Activated T-cell treated with anti-CD3 and anti-CD28 coated beads for 24 hours (primary cell): ENCODE results near the gene CHTOP.
A peak's percentile ranks its signal among the peaks of the same experiment; 100 is the strongest.
"Not testable (repeated sequence)": the region's sequence is repeated elsewhere in the genome, so short reads cannot be mapped to it uniquely, and the experiment has no call there.

Source experiments
- DNase-seq: peaks from one replicate; pipeline ENCODE4 v3.0.0-alpha.2; 2020; ENCODE audit warnings: low read depth

Gene CHTOP

GRCh38 chr1:153659175-153659534 lies 25.3 kb downstream of the CHTOP start:
- no peak for DNase-seq

- no peak for DNase-seq
These were observed 25.8 kb downstream of the CHTOP start for GRCh38 chr1:153659656-153660055.

GRCh38 chr1:153661111-153661708 lies 27.3 kb downstream of the CHTOP start:
- DNase-seq = no peak

GRCh38 chr1:153662269-153662668 lies 28.4 kb downstream of the CHTOP start:
- DNase-seq = no peak

GRCh38 chr1:153663211-153663610 lies 29.3 kb downstream of the CHTOP start:
- DNase-seq = no peak

GRCh38 chr1:153667439-153667838 lies 33.6 kb downstream of the CHTOP start:
- DNase-seq = no peak

GRCh38 chr1:153668672-153669071 lies 34.8 kb downstream of the CHTOP start:
- not testable (repeated sequence) for DNase-seq

GRCh38 chr1:153669606-153670005 lies 35.7 kb downstream of the CHTOP start:
- DNase-seq = no peak

- DNase-seq = no peak
These were observed 36.5 kb downstream of the CHTOP start for GRCh38 chr1:153670257-153670858.

- peak; percentile 93 for DNase-seq
These were observed 37.2 kb downstream of the CHTOP start, which contains the start of gene ILF2 for GRCh38 chr1:153670859-153671627. Gene ILF2 (minus strand): TSS chr1:153670993. CDS start chr1:153670922, 71 bp downstream.

- DNase-seq = peak; percentile 39
These were observed 37.9 kb downstream of the CHTOP start for GRCh38 chr1:153671628-153672353.

GRCh38 chr1:153673511-153673910 lies 39.6 kb downstream of the CHTOP start:
- no peak for DNase-seq

GRCh38 chr1:153677718-153678518 lies 44.1 kb downstream of the CHTOP start:
- DNase-seq = peak; percentile 26

GRCh38 chr1:153678519-153679336 lies 44.9 kb downstream of the CHTOP start, which contains the start of gene NPR1:
Gene NPR1 (plus strand): TSS chr1:153678688. CDS start chr1:153679109, 421 bp downstream.
- DNase-seq = no peak

GRCh38 chr1:153679337-153680119 lies 45.7 kb downstream of the CHTOP start:
- no peak for DNase-seq

GRCh38 chr1:153680120-153680403 lies 46.2 kb downstream of the CHTOP start:
- DNase-seq = no peak

GRCh38 chr1:153682730-153683129 lies 48.9 kb downstream of the CHTOP start:
- DNase-seq = no peak

GRCh38 chr1:153683854-153684253 lies 50.0 kb downstream of the CHTOP start:
- DNase-seq = no peak

- no peak for DNase-seq
These were observed 51.0 kb downstream of the CHTOP start for GRCh38 chr1:153684892-153685291.
